ENCODE measurements around the gene RNF144A. TPM values are rescaled to one million over a fixed set of nuclear protein-coding genes. Genes with fewer than 3 reads are reported as not detected.

The RNF144A gene
- total and polyA plus RNA-seq, 2 donors from 2014 or later = 4.2 to 12.3 TPM

GRCh38 chr2:6921321-6921922 is 4.2 kb downstream of the RNF144A start:
- DNase-seq (no peak), FAIRE-seq (no peak)
- intact Hi-C loops (cut with DNase I) = no loop called here

GRCh38 chr2:6922201-6922656 is 5.0 kb downstream of the RNF144A start:
- no peak for FAIRE-seq
- H3K9me3 ChIP-seq (ENCODE audit: control insufficient read depth in 2 of 3, insufficient read depth in 1 of 3, low read length in 3 of 3) = no peaks in the 10 kb centered on the region
- intact Hi-C loops (cut with DNase I) = no loop called here
- H3K27ac ChIP-seq (ENCODE audit: low read depth in 2 of 2, low read length in 2 of 2) = no peak overlapping the region
- no peak overlapping the region for H3K4me3 ChIP-seq (ENCODE audit: low read length in 3 of 3)
- H3K27me3 ChIP-seq (ENCODE audit: control insufficient read depth, insufficient read depth, low read length) = no peaks in the 10 kb centered on the region
- no peaks in the 10 kb centered on the region for H3K36me3 ChIP-seq (ENCODE audit: control insufficient read depth in 2 of 3, insufficient read depth in 3 of 3, low read length in 3 of 3)
- H3K4me1 ChIP-seq (ENCODE audit: control insufficient read depth in 2 of 3, insufficient read depth in 2 of 3, low read depth in 1 of 3, low read length in 3 of 3) = peaks cover 17 to 24% (median 21%) of the 10 kb centered on the region in 3 donors
- DNase-seq = peak in 4 of 5 donors; percentile 63 to 90 (median 74)
- no peak overlapping the region for H3K9ac ChIP-seq (ENCODE audit: low read length in 3 of 3)
- no peak for TF ChIP-seq CTCF (IDR thresholded peaks at IDR 0.05; ENCODE audit: borderline replicate concordance, extremely low read depth, insufficient read depth)

More at GRCh38 chr2:6921321-6921922, 4.2 kb downstream of the RNF144A start:
- no peaks in the 10 kb centered on the region for H3K27me3 ChIP-seq (ENCODE audit: control insufficient read depth, insufficient read depth, low read length)
- H3K9me3 ChIP-seq (ENCODE audit: control insufficient read depth in 2 of 3, insufficient read depth in 1 of 3, low read length in 3 of 3) = no peaks in the 10 kb centered on the region
- H3K4me3 ChIP-seq (ENCODE audit: low read length in 3 of 3) = no peak overlapping the region
- H3K27ac ChIP-seq (ENCODE audit: low read depth in 2 of 2, low read length in 2 of 2) = peak overlapping the region in 1 of 2 donors; percentile 65
- H3K36me3 ChIP-seq (ENCODE audit: control insufficient read depth in 2 of 3, insufficient read depth in 3 of 3, low read length in 3 of 3) = no peaks in the 10 kb centered on the region
- TF ChIP-seq CTCF (IDR thresholded peaks at IDR 0.05; ENCODE audit: borderline replicate concordance, extremely low read depth, insufficient read depth) = no peak
- peaks cover 14 to 23% (median 19%) of the 10 kb centered on the region in 3 donors for H3K4me1 ChIP-seq (ENCODE audit: control insufficient read depth in 2 of 3, insufficient read depth in 2 of 3, low read depth in 1 of 3, low read length in 3 of 3)
- no peak overlapping the region for H3K9ac ChIP-seq (ENCODE audit: low read length in 3 of 3)

- DNase-seq (no peak), FAIRE-seq (no peak)
- no peaks in the 10 kb centered on the region for H3K36me3 ChIP-seq (ENCODE audit: control insufficient read depth in 2 of 3, insufficient read depth in 3 of 3, low read length in 3 of 3)
- no peaks in the 10 kb centered on the region for H3K9me3 ChIP-seq (ENCODE audit: control insufficient read depth in 2 of 3, insufficient read depth in 1 of 3, low read length in 3 of 3)
- H3K9ac ChIP-seq (ENCODE audit: low read length in 3 of 3) = no peak overlapping the region
- no peak overlapping the region for H3K27ac ChIP-seq (ENCODE audit: low read depth in 2 of 2, low read length in 2 of 2)
- intact Hi-C loops (cut with DNase I) = no loop called here
- no peaks in the 10 kb centered on the region for H3K27me3 ChIP-seq (ENCODE audit: control insufficient read depth, insufficient read depth, low read length)
- H3K4me1 ChIP-seq (ENCODE audit: control insufficient read depth in 2 of 3, insufficient read depth in 2 of 3, low read depth in 1 of 3, low read length in 3 of 3) = peaks cover 17 to 27% (median 22%) of the 10 kb centered on the region in 3 donors
- TF ChIP-seq CTCF (IDR thresholded peaks at IDR 0.05; ENCODE audit: borderline replicate concordance, extremely low read depth, insufficient read depth) = no peak
- no peak overlapping the region for H3K4me3 ChIP-seq (ENCODE audit: low read length in 3 of 3)
Observed at GRCh38 chr2:6923319-6923718, 6.1 kb downstream of the RNF144A start.

Measured in kidney (tissue), 14 donors.